Right cardiac atrium (tissue), 5 donors: ENCODE data around the gene CDKN2AIP. TPM values are rescaled to one million over a fixed set of nuclear protein-coding genes. Genes with fewer than 3 reads are reported as not detected.
"Not testable (repeated sequence)": the region's sequence is repeated elsewhere in the genome, so short reads cannot be mapped to it uniquely, and the experiment has no call there.

Experiments used
- ATAC-seq, 2 donors: fragments of 200-7000 bp; cut with Tn5 transposase; one replicate each; pipeline versions ENCODE4 v1.8.0 to v1.9.1; 2020; ENCODE audit warnings: moderate library complexity in 2 of 2, mild to moderate bottlenecking in 1 of 2
- DNase-seq, 3 donors: peaks; one replicate each; pipeline ENCODE4 v3.0.0-alpha.2; 2020
- H3K27ac ChIP-seq: one replicate; pipeline ENCODE4 v1.5.1; 2013; ENCODE audit warnings: mild to moderate bottlenecking, low read length, control low read depth, moderate library complexity
- H3K27me3 ChIP-seq: one replicate; pipeline ENCODE4 v1.6.1; 2013; ENCODE audit not compliant: control insufficient read depth, insufficient read depth
- H3K4me1 ChIP-seq: one replicate; pipeline ENCODE4 v1.6.1; 2013; ENCODE audit warnings: low read length; ENCODE audit not compliant: control insufficient read depth, insufficient read depth
- H3K4me3 ChIP-seq: one replicate; pipeline ENCODE4 v1.5.1; 2013; ENCODE audit warnings: low read length, control low read depth
- H3K9me3 ChIP-seq: one replicate; pipeline ENCODE4 v1.6.1; 2013; ENCODE audit warnings: low read length; ENCODE audit not compliant: control insufficient read depth
- WGBS: extraction: QIAGEN DNeasy Blood & Tissue Kit; methylation state at CpG from one replicate; pipeline ENCODE4 v1.1.7; 2013; 5-methylcytosine and 5-hydroxymethylcytosine counted together
- intact Hi-C, 4 donors: fragments of 100-400 bp; cut with DNase I; formaldehyde crosslinking; loops; one replicate each; pipeline versions ENCODE4 v1.11.0 to v1.14.0; 2022 to 2023
- polyA plus RNA-seq: library from polyadenylated mRNA; stranded (reverse); fragments of 200-250 nt; gene quantifications from one replicate; pipeline ENCODE4 v1.2.3, GENCODE V29; 2013
- total RNA-seq, 4 donors: library from RNA; stranded (reverse); fragmentation: NEBNext Ultra II Directional; extraction: Animal tissue kit (Norgen Biotek cat#: 25700); gene quantifications; one replicate each; pipeline ENCODE4 v1.2.1, GENCODE V29; 2021
- donor health status: healthy with polysubstance abuse.
- donor health status: DM: no; HTN: yes; CAD: no.
- donor health status: DM: no; HTN: no; CAD: no.
- donor health status: DM: no; HTN: yes; CAD: no; lungs with severe emphysema.
- donor health status: DM: yes; HTN: yes; CAD: no.

CDKN2AIP gene
- total and polyA plus RNA-seq, 5 donors, result 8.7 to 13.1 (median 11.4) TPM

DNA sequence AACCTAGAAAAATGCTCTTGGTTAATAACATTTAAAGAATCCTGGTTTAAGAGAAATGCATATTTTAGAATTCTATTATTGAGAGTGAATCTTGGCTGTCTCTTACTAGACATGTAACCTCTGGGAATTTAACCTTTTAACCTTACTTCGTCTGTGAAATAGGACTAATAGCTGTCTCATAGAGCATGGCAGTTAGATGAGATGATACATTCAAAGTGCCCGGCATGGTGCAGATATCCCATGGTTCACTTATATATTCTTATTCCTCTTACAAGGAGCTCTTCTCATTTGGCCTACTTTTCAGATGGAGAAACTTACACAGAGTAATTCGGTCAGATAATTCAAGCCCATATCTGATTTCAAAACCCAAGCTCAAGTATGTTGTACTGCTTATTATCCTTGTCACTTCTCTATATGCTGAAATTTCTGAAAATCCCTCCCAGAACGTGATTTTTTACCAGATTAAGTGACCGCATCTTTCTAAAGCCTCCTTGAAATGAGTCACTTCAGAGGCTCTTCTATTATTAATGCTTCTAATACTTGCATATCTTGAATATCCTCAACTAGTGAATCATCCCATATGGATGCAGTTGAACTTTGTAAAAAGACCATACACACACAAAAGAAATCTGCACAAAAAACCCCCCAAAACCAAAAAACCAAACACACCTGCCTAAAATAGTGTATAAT lies 4.9 kb downstream of the CDKN2AIP start:
- no peak for DNase-seq
- Histone ChIP-seq H3K27me3 (no peaks in the 10 kb centered on the region), H3K9me3 (no peaks in the 10 kb centered on the region), H3K4me1 (peaks cover 3% of the 10 kb centered on the region), H3K27ac (no peak overlapping the region), H3K4me3 (no peak overlapping the region)
- intact Hi-C loops, result no loop called here
- ATAC-seq, result no peak
- WGBS, result 82% methylated on average over 5 of the region's 5 CpGs

DNA sequence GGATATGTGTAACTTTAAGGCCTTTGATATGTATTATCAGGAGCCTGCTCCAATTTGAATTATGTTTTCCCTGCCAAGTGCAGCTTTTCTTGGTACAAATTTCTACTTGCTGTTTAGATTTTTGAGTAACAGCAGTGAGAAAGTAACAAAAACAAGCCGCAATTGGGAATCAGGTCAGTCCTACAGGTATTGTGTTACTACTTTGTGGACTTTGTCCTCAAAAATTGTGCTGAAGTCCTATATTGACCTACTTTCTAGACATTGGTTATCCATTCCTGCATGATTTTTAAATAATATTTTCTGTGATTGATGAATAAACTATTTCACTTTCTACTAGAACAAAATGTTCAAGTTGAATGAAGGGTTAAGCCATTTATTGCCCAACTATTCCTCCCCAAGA lies 5.7 kb downstream of the CDKN2AIP start:
- WGBS, result 94% methylated on average over 1 of the region's 1 CpG
- DNase-seq (no peak), ATAC-seq (no peak)
- intact Hi-C loops, result no loop called here
- no peak overlapping the region for H3K27ac ChIP-seq
- no peaks in the 10 kb centered on the region for H3K9me3 ChIP-seq
- H3K27me3 ChIP-seq, result no peaks in the 10 kb centered on the region
- H3K4me1 ChIP-seq, result peaks cover 3% of the 10 kb centered on the region
- H3K4me3 ChIP-seq, result no peak overlapping the region

DNA sequence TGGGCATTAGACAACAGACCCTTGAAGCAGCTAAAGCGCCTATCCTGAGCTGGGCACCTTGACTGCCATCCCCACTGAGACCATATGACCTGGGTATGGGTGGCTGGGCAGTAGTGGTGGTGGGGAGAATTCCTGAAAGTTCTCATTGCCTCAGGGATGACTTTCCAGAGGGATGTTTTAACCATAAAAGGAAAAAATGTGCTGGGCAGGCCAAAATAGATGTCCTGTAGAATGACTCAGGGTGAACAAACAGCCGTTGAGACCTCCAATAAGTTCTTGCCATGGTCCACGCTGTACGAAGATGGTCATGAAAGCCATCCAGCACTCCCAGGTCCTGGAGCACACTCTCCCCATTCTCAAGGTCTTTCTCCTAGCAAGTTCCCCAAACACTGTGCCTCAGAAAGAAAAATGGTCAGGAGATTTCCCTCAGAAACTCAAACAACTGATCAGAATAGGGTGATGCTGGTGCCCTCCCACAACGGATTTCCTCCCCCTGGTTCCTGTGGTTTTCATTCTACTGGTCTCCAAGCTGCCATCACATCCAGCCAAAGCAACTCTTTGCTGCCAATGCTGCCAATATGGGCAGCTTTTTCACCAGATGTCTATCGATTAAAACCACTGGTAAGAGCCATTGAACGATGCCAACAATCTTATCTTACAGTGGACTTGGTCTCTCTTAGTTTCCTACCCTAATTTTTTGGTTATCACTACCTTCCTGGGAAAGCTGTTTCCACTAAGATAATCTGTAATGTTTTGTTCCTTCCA lies 11.2 kb downstream of the CDKN2AIP start:
- ATAC-seq, result no peak

DNA sequence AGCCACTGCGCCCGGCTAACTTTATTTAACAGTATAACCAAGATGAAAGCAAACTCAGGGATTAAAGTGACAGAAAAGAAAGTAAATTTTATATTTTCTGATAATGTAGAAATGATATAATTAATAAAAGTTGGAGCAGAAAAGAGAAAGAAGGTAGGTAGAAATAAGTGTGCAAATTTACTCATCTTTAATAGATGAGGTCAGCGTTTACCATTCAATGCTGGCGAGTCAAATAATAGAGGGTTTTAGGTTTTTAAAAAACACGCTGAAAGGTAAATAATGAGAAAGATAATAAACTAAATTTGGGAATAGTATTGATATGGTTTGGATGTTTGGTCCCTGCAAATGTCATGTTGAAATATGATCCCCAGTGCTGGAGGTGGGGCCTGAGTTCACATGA lies 13.6 kb downstream of the CDKN2AIP start:
- H3K9me3 ChIP-seq, result no peaks in the 10 kb centered on the region
- intact Hi-C loops, result no loop called here

More for the DNA sequence above, 11.2 kb downstream of the CDKN2AIP start:
- 78% methylated on average over 7 of the region's 7 CpGs for WGBS
- Histone ChIP-seq H3K27ac (no peak overlapping the region), H3K27me3 (no peaks in the 10 kb centered on the region), H3K4me3 (no peak overlapping the region), H3K4me1 (no peaks in the 10 kb centered on the region), H3K9me3 (no peaks in the 10 kb centered on the region)
- intact Hi-C loops, result no loop called here
- DNase-seq, result no peak

DNA sequence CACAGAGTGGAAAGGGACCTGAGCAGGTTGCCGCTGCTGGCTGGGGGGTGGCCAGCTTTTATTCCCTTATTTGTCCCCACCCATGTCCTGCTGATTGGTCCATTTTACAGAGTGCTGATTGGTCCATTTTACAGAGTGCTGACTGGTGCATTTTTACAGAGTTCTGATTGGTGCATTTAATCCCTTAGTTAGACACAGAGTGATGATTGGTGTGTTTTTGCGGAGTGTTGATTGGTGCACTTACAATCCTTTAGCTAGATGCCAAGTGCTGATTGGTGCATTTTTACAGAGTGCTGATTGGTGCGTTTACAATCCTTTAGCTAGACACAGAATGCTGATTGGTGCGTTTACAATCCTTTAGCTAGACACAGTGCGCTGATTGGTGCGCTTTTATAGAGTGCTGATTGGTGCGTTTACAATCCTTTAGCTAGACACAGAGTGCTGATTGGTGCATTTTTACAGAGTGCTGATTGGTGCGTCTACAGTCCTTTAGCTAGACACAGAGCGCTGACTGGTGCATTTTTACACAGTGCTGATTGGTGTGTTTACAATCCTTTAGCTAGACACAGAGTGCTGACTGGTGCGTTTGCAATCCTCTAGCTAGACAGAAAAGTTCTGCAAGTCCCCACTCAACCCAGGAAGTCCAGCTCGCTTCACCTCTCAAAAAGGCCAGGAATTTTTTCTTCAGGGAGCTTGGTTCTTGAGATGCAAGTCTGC lies 19.6 kb downstream of the CDKN2AIP start:
- H3K4me3 ChIP-seq, DNase-seq, ATAC-seq, H3K9me3 ChIP-seq, H3K27ac ChIP-seq, H3K27me3 ChIP-seq, intact Hi-C loops, H3K4me1 ChIP-seq: not testable (repeated sequence)
- 88% methylated on average over 11 of the region's 11 CpGs for WGBS

More for the DNA sequence above, 13.6 kb downstream of the CDKN2AIP start:
- Histone ChIP-seq H3K4me3 (no peak overlapping the region), H3K27me3 (no peaks in the 10 kb centered on the region), H3K4me1 (no peaks in the 10 kb centered on the region), H3K27ac (no peak overlapping the region)
- ATAC-seq (no peak), DNase-seq (no peak)
- WGBS, result 88% methylated on average over 5 of the region's 5 CpGs

DNA sequence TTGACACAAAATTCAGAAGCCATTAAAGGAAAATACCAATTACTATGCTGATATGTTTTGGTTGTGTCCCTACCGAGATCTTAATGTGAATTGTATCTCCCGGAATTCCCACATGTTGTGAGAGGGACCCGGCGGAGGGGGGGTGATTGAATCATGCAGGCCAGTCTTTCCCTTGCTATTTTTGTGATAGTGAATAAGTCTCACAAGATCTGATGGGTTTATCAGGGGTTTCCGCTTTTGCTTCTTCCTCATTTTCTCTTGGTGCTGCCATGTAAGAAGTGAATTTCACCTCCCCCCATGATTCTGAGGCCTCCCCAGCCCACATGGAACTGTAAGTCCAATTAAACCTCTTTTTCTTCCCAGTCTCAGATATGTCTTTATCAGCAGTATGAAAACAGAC lies 21.4 kb downstream of the CDKN2AIP start:
- H3K27ac ChIP-seq, ATAC-seq, H3K27me3 ChIP-seq, H3K9me3 ChIP-seq, H3K4me1 ChIP-seq, H3K4me3 ChIP-seq, DNase-seq, intact Hi-C loops: not testable (repeated sequence)
- WGBS, result 44% methylated on average over 5 of the region's 5 CpGs

DNA sequence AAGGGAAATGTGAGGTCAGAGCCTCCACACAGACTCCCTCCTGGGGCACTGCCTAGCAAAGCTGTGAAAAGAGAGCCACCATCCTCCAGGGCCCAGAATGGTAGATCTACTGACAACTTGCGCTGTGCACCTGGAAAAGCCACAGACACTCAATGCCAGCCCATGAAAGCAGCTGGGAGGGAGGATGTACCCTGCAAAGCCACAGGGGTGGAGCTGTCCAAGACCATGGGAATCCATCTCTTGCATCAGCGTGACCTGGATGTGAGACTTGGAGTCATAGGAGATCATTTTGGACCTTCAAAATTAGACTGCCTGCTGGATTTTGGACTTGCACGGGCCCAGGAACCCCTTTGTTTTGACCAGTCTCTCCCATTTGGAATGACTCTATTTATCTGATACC lies 22.8 kb downstream of the CDKN2AIP start:
- intact Hi-C loops, result no loop called here
- no peak for DNase-seq
- no peak for ATAC-seq
- H3K4me1 ChIP-seq, result no peaks in the 10 kb centered on the region
- no peaks in the 10 kb centered on the region for H3K27me3 ChIP-seq
- H3K9me3 ChIP-seq, result no peaks in the 10 kb centered on the region
- 97% methylated on average over 3 of the region's 3 CpGs for WGBS
- no peak overlapping the region for H3K27ac ChIP-seq
- H3K4me3 ChIP-seq, result no peak overlapping the region

DNA sequence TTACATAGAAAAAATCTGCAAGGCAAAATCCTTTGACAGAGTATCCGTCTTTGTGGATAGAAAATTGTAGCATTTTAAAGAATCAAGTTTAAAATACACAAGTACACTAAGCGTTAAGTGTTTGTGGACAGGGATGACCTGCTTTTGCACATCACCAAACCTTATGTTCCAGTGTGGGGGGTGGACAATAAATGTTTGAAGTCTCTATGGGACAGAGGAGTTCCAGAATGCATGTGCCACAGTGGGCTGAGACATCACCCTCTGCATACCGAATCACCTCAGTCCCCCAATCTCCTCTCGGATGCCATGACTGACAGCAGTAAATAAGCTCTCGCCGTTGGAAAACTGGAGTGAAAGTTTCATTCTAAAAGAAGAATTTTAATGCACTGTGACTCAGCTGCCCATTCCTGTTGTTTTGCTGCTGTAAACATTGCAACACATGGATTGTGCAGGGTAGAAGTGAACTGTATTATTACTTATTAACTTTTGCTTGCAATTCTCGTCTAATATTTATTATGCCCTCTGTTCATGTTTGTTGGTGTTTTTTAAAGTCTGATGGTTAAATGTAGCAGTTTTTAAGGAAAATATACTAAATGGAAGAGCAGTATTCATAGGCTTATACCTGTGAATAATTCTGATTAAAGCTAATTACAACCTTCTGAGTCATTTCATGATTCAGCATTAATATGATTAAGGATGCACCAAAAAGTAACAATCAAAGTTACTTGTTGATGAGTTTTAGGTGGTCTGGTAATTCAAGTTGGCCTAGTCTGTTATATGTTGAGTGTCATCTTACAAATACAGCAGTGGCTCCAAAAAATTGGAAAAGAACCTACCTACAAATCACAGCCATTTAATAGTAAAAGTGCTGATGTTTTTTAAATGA lies 24.0 kb downstream of the CDKN2AIP start:
- H3K4me3 ChIP-seq, result no peak overlapping the region
- DNase-seq, result no peak

DNA sequence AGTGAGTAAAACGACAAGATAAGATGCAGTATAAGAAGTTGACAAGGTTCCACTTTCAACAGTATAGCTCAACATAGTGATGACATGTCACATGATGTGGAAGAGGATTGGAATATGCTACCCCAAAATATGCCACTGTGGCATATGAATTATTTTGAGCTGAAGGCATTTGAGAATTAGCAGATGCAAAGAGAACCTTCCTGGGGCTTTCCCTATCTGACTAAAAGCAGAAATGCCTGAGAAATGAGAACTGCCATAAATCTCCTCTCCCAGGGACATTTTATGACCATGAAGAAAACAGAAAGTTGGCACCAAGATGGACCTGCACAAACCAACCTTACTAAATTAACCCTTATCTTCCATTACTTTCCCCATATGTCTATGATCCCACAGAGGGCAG lies 24.8 kb downstream of the CDKN2AIP start:
- no peak overlapping the region for H3K4me3 ChIP-seq
- WGBS, result 77% methylated on average over 1 of the region's 1 CpG
- ATAC-seq, result no peak
- H3K27ac ChIP-seq, result no peak overlapping the region
- intact Hi-C loops, result no loop called here
- no peak for DNase-seq
- no peaks in the 10 kb centered on the region for H3K9me3 ChIP-seq
- H3K4me1 ChIP-seq, result no peaks in the 10 kb centered on the region
- H3K27me3 ChIP-seq, result no peaks in the 10 kb centered on the region

More for the DNA sequence above, 24.0 kb downstream of the CDKN2AIP start:
- H3K27ac ChIP-seq, result no peak overlapping the region
- H3K27me3 ChIP-seq, result no peaks in the 10 kb centered on the region
- no peaks in the 10 kb centered on the region for H3K9me3 ChIP-seq
- intact Hi-C loops, result no loop called here
- ATAC-seq, result no peak
- WGBS, result 75% methylated on average over 7 of the region's 7 CpGs
- H3K4me1 ChIP-seq, result no peaks in the 10 kb centered on the region

DNA sequence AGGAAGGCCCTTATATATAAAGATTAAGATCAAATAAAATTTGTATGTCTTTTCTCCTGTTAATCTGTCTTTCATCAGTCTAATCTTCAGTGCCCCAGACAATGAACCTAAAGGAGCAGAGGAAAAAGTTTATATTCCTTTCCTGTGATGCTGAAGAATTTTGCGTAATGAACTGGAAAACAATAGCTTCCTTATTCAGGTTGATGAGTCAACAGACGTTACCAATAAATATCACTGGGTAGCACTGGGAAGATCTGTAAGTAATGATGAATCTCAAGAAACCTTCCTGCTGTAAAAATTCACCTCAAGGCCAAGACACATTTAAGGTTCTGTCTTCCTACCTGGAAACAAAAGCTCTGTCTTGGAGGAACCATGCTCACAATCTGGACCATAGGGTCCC lies 25.5 kb downstream of the CDKN2AIP start:
- 77% methylated on average over 2 of the region's 2 CpGs for WGBS
- H3K4me3 ChIP-seq, result no peak overlapping the region
- H3K4me1 ChIP-seq, result no peaks in the 10 kb centered on the region
- ATAC-seq (no peak), DNase-seq (no peak)
- no peak overlapping the region for H3K27ac ChIP-seq
- H3K9me3 ChIP-seq, result no peaks in the 10 kb centered on the region
- intact Hi-C loops, result loop anchor here in 3 of 4 donors (5.0 to 10.0 kb wide), 2 partner anchors 132 to 135 kb away; no protein-coding TSS in a partner anchor
- H3K27me3 ChIP-seq, result no peaks in the 10 kb centered on the region
